A549 (cell line): ENCODE measurements around the gene ARHGAP42. TPM values are rescaled to one million over a fixed set of nuclear protein-coding genes. Genes with fewer than 3 reads are reported as not detected.
"Not testable (repeated sequence)": the region's sequence is repeated elsewhere in the genome, so short reads cannot be mapped to it uniquely, and the experiment has no call there.

Experiments used
- ATAC-seq, 2 experiments: fragments of 200-7000 bp in 1 of 2; fragments of >200 bp in 1 of 2; cut with Nextera tagmentation in 1 of 2; cut with Tn5 transposase in 1 of 2; 3 replicates each; pipeline versions ENCODE4 v1.8.0 to v1.9.1; 2018 to 2020; ENCODE audit warnings: mild to moderate bottlenecking in 1 of 2, moderate library complexity in 1 of 2
- CTCF ChIA-PET: fragments of 300-600 bp; sonication (Branson Sonifier 250); formaldehyde crosslinking; extraction: SDS; loops from one replicate; lab custom pipeline; 2021; ENCODE audit warnings: antibody characterized with exemption, inconsistent platforms; lab: Yijun Ruan, JAX
- POLR2A ChIA-PET: fragments of 350-600 bp; formaldehyde crosslinking; extraction: SDS; loops from one replicate; lab custom pipeline; 2021; ENCODE audit warnings: antibody characterized with exemption, inconsistent platforms; lab: Yijun Ruan, JAX
- DNase-seq, 2 experiments: peaks; one replicate each; pipeline versions ENCODE4 v3.0.0 to v3.0.0-alpha.2; 2011 to 2016; ENCODE audit warnings: low read depth in 1 of 2, low spot score in 1 of 2
- FAIRE-seq: peaks from 2 replicates; lab custom pipeline; 2011; peaks lifted over from hg19 to GRCh38; lab: Jason Lieb, UNC
- H3K27ac ChIP-seq, 2 experiments: fragments of >200 bp; sonication (Bioruptor Twin); formaldehyde crosslinking; 3 replicates each; pipeline ENCODE4 v1.5.1; 2016 to 2017
- H3K4me1 ChIP-seq: fragments of >200 bp; sonication (Bioruptor Twin); formaldehyde crosslinking; 3 replicates; pipeline ENCODE4 v1.6.1; 2016
- H3K4me2 ChIP-seq: fragments of >200 bp; sonication (Bioruptor Twin); formaldehyde crosslinking; 3 replicates; pipeline ENCODE4 v1.6.1; 2016
- H3K4me3 ChIP-seq: fragments of >200 bp; sonication (Bioruptor Twin); formaldehyde crosslinking; 3 replicates; pipeline ENCODE4 v1.5.1; 2016
- H3K9me3 ChIP-seq: fragments of >200 bp; sonication (Bioruptor Twin); formaldehyde crosslinking; 3 replicates; pipeline ENCODE4 v1.6.1; 2016
- BHLHE40 ChIP-seq: IDR thresholded peaks from 2 replicates; pipeline ENCODE4 v1.6.1; 2012; ENCODE audit warnings: low read depth, low read length, inconsistent platforms
- CEBPB ChIP-seq, 2 experiments: fragments of >200 bp in 1 of 2; sonication (Bioruptor Twin) in 1 of 2; formaldehyde crosslinking in 1 of 2; IDR thresholded peaks; 2 replicates each; pipeline ENCODE4 v1.6.1; 2012 to 2016
- EP300 ChIP-seq, 2 experiments: fragments of >200 bp; sonication (Bioruptor Twin); formaldehyde crosslinking; IDR thresholded peaks; 2 replicates in 1 of 2; 3 replicates in 1 of 2; pipeline ENCODE4 v1.6.1; 2016 to 2017
- FOSL2 ChIP-seq, 2 experiments: fragments of 450-650 bp in 1 of 2; fragments of >200 bp in 1 of 2; sonication (Bioruptor Twin) in 1 of 2; formaldehyde crosslinking; IDR thresholded peaks; 2 replicates each; pipeline versions ENCODE4 v1.5.0 to v1.6.1; 2016 to 2020; ENCODE audit warnings: mild to moderate bottlenecking in 1 of 2, moderate library complexity in 1 of 2
- HDAC2 ChIP-seq: fragments of 200-600 bp; sonication (generic); IDR thresholded peaks from 2 replicates; pipeline ENCODE4 v1.6.1; 2016
- KDM1A ChIP-seq: fragments of 200-600 bp; sonication (generic); IDR thresholded peaks from 2 replicates; pipeline ENCODE4 v1.6.1; 2016; ENCODE audit warnings: low read depth, mild to moderate bottlenecking
- NFE2L2 ChIP-seq: fragments of 150-350 bp; conservative IDR thresholded peaks from 2 replicates; pipeline ENCODE4 v1.6.1; 2014; ENCODE audit warnings: low read length
- PBX3 ChIP-seq: IDR thresholded peaks from 2 replicates; pipeline ENCODE4 v1.6.1; 2012
- REST ChIP-seq: fragments of 200-600 bp; sonication (generic); IDR thresholded peaks from 2 replicates; pipeline ENCODE4 v1.6.1; 2016; ENCODE audit warnings: antibody characterized with exemption, mild to moderate bottlenecking, moderate library complexity
- SMC3 ChIP-seq: fragments of >200 bp; sonication (Bioruptor Twin); formaldehyde crosslinking; IDR thresholded peaks from 3 replicates; pipeline ENCODE4 v1.6.1; 2018; ENCODE audit warnings: inconsistent platforms
- SREBF2 ChIP-seq: fragments of 450-650 bp; IDR thresholded peaks from 2 replicates; pipeline ENCODE4 v1.6.1; 2014; ENCODE audit warnings: mild to moderate bottlenecking, moderate library complexity
- ZC3H11A ChIP-seq: fragments of 450-650 bp; IDR thresholded peaks from 2 replicates; pipeline ENCODE4 v1.6.1; 2014; ENCODE audit warnings: antibody characterized with exemption, mild to moderate bottlenecking
- WGBS: methylation state at CpG from one replicate; pipeline ENCODE4 v1.1.6; 2017; ENCODE audit errors: missing lambda C conversion rate; 5-methylcytosine and 5-hydroxymethylcytosine counted together
- polyA plus RNA-seq, 4 experiments: library from polyadenylated mRNA; depleted of rRNA in 3 of 4; stranded (reverse); fragments of >200 nt; fragmentation: RNase III in 1 of 4; extraction: RNeasy Plus Mini Kit Qiagen cat#74134 plus additional on column Dnase treatment in 1 of 4; gene quantifications; 2 replicates in 3 of 4; 3 replicates in 1 of 4; pipeline ENCODE4 v1.2.3, GENCODE V29; 2011 to 2017
- TF ChIP-seq, protein P1 (sequence below): IDR thresholded peaks from 2 replicates; pipeline ENCODE4 v1.6.1; 2012

ARHGAP42 gene
- polyA plus RNA-seq, 2 of the 4 experiments (the other 2 are of a cell fraction), result 5.1 to 17.0 TPM

DNA sequence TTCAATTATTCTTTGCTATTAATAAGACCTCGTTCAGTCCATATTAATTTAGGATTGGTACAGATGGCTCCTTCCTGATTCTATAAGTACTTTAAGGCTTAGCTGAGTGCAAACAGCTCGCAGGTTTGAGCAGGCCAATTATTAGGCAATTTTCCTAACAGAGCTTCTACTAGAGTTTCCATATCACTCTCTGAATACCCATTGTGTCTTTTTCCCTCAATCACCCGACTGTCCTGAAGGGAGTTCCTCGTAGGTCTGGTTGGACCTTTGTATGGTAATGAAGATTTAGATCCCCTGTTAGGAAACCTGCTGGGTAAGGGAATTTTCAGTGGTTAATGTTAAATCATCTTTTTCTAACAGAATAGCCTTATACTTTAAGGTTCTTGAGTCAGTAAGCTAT, 61.1 kb downstream of the ARHGAP42 start:
- no peak for FAIRE-seq
- Histone ChIP-seq H3K4me3 (no peak overlapping the region), H3K27ac (no peak overlapping the region), H3K4me2 (no peak overlapping the region), H3K4me1 (peaks cover 18% of the 10 kb centered on the region), H3K9me3 (no peaks in the 10 kb centered on the region)
- DNase-seq, result no peak
- TF ChIP-seq KDM1A, result no peak
- TF ChIP-seq ZC3H11A, result no peak
- TF ChIP-seq HDAC2, result no peak
- TF ChIP-seq CEBPB (IDR thresholded peaks at IDR 0.05), result no peak
- no peak for TF ChIP-seq EP300 (IDR thresholded peaks at IDR 0.05)
- no peak for TF ChIP-seq PBX3
- no peak for TF ChIP-seq SREBF2
- TF ChIP-seq, protein P1, sequence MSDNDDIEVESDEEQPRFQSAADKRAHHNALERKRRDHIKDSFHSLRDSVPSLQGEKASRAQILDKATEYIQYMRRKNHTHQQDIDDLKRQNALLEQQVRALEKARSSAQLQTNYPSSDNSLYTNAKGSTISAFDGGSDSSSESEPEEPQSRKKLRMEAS, result no peak
- TF ChIP-seq BHLHE40, result no peak
- TF ChIP-seq NFE2L2, result no peak
- WGBS, result 79% methylated on average over 4 of the region's 4 CpGs
- ATAC-seq, result no peak
- ChIA-PET POLR2A (no interaction called here), CTCF (interaction anchor here (0.8 to 1.5 kb wide), 2 partner anchors 17 to 59 kb away, joined by 3 to 4 read pairs; no protein-coding TSS in a partner anchor)

DNA sequence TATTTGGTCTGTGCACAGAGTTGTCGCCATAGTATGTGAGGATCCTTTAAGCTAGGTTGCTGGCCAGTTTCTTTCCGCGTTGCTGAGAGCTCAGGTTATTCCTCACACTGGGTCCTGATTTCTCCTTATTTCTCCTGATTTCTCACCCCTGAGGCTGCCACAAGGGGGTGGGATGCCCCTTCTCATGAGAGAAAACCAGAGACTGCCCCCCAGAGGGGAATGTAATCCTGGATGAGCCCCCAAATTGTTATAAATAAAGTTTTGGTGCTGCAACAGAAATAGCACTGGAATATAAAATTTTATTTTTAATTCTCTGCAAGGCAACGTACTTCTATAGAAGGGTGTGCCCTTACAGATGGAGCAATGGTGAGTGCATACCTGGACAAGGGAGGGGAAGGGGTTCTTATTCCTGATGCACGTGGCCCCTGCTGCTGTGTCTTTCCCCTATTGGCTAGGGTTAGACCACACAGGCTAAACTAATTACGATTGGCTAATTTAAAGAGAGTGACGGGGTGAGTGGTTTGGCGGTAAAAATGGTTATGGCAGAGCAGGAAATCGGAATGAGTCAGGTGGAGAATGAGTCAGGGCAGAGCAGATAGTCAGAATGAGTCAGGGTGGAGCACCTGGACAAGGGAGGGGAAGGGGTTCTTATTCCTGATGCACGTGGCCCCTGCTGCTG, 62.9 kb downstream of the ARHGAP42 start:
- ATAC-seq (peak in 1 of 2 experiments; percentile 18; a peak in 1 of 6 replicates), DNase-seq (peak in 1 of 2 experiments; percentile 61)
- FAIRE-seq, H3K4me3 ChIP-seq, CTCF ChIA-PET, H3K9me3 ChIP-seq, H3K4me2 ChIP-seq, POLR2A ChIA-PET: not testable (repeated sequence)
- H3K4me1 ChIP-seq, result peaks cover 25% of the 10 kb centered on the region
- WGBS, result 74% methylated on average over 10 of the region's 10 CpGs
- H3K27ac ChIP-seq, result peak overlapping the region in 1 of 2 experiments; percentile 55; a peak in 3 of 6 replicates

DNA sequence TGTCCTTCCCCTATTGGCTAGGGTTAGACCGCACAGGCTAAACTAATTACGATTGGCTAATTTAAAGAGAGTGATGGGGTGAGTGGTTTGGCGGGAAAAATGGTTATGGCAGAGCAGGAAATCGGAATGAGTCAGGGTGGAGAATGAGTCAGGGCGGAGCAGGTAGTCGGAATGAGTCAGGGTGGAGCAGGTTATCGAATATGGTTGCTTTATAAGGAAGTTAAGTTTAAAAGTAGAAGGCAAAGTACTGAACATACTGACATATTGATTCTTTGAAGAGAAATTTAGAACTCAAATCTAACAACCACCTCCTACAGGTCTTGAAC, 63.4 kb downstream of the ARHGAP42 start:
- Histone ChIP-seq H3K27ac (peak overlapping the region in 1 of 2 experiments; percentile 55; a peak in 3 of 6 replicates), H3K4me1 (peaks cover 25% of the 10 kb centered on the region)
- FAIRE-seq; POLR2A ChIA-PET; H3K4me2 ChIP-seq; H3K4me3 ChIP-seq; ATAC-seq; H3K9me3 ChIP-seq; TF ChIP-seq FOSL2 (IDR thresholded peaks at IDR 0.05): not testable (repeated sequence)
- 66% methylated on average over 7 of the region's 7 CpGs for WGBS
- CTCF ChIA-PET, result interaction anchor here (0.7 kb wide), 1 partner anchor 26 kb away, joined by 3 read pairs; no protein-coding TSS in a partner anchor
- peak; percentile 69 for TF ChIP-seq FOSL2 (CRISPR knock-in tag; IDR thresholded peaks at IDR 0.05)
- TF ChIP-seq, protein P1, result 0 out of 2 replicates have a peak, but pooled peaks have one; percentile 33
- DNase-seq, result peak in 1 of 2 experiments; percentile 40

DNA sequence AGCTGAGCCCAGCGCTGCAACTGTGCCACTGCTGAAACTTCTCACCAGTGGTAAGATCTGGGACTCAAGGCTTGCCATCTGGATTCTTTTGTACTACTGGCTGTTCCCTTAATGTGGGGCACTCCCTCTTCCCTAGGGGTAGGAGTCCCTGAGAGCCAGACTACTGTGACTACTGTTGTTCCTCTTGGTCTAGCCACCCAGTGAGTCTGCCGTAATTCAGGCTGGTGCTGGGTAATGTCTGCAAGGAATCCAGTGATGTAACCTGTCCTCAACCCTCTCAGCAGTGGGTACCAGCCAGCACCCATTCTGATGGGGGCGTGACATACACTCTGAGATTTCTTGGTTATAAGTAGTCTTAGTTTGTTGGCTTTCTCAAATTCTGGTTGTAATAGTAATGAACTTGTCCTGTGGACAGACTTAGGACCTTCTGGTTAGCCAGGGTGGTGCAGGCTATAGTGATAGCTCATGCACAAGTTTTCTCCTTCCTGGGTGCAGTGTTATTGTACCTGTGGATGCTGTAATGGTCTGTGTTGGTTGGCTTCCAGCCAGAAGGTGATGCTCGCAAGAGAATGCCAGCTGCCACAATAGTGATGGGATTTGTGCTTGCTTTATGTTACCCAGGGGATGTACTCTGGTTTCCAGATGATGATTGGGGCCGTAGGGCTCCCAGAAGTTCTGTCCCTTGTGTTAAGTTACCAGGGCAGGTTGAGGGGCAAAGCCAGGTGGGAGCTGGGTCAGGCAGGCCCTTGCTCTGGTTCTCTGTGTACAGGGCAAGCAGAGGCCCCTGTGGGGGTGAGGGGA, 65.5 kb downstream of the ARHGAP42 start:
- peak overlapping the region; percentile 53 for H3K4me2 ChIP-seq
- FAIRE-seq, result no peak
- H3K4me3 ChIP-seq, result no peak overlapping the region
- POLR2A ChIA-PET, result interaction anchor here (1.8 kb wide), 1 partner anchor 65 kb away, joined by 4 read pairs; no protein-coding TSS in a partner anchor
- TF ChIP-seq CEBPB (IDR thresholded peaks at IDR 0.05) (no peak), REST (no peak), SMC3 (no peak), HDAC2 (no peak)
- CTCF ChIA-PET, result interaction anchor here (0.7 to 1.1 kb wide), 2 partner anchors 12 to 24 kb away, joined by 3 to 4 read pairs; no protein-coding TSS in a partner anchor
- no peak for DNase-seq
- ATAC-seq, result peak; percentile 44 to 46; a peak in 4 of 6 replicates
- peak overlapping the region in 1 of 2 experiments; percentile 73; a peak in 3 of 6 replicates for H3K27ac ChIP-seq
- no peaks in the 10 kb centered on the region for H3K9me3 ChIP-seq
- peaks cover 27% of the 10 kb centered on the region for H3K4me1 ChIP-seq
- 79% methylated on average over 4 of the region's 5 CpGs for WGBS
